Measurements from ENCODE around the gene ANKRD9. TPM values are rescaled to one million over a fixed set of nuclear protein-coding genes. Genes with fewer than 3 reads are reported as not detected.

ANKRD9 gene
- total and polyA plus RNA-seq, 2 of the 13 experiments (the other 11 are each of a cell fraction or from before 2014, with no cell fraction given) = 10.0 to 15.0 TPM

GRCh38 chr14:102538602-102539543 is 29.3 kb upstream of the ANKRD9 start (continued):
- TF ChIP-seq HDAC1 (CRISPR knock-in tag; IDR thresholded peaks at IDR 0.05) = peak; percentile 83
- no peak for TF ChIP-seq ZMAT5 (CRISPR knock-in tag; IDR thresholded peaks at IDR 0.05; ENCODE audit: borderline replicate concordance, low read depth)
- TF ChIP-seq SP5 (CRISPR knock-in tag; IDR thresholded peaks at IDR 0.05; ENCODE audit: borderline replicate concordance, low read depth) = peak; percentile 39; the same call in 1 of the 2 replicates
- peak; percentile 62; the same call in 1 of the 2 replicates for TF ChIP-seq UBTF (CRISPR knock-in tag; IDR thresholded peaks at IDR 0.05)
- peak; percentile 58 for TF ChIP-seq DRAP1 (CRISPR knock-in tag; IDR thresholded peaks at IDR 0.05)
- no peak for TF ChIP-seq ZNF775 (CRISPR knock-in tag; IDR thresholded peaks at IDR 0.05; ENCODE audit: borderline replicate concordance)
- peak; percentile 83; the same call in 1 of the 2 replicates for TF ChIP-seq ZNF558 (CRISPR knock-in tag; IDR thresholded peaks at IDR 0.05; ENCODE audit: borderline replicate concordance)
- peak; percentile 94 for TF ChIP-seq GABPB1 (CRISPR knock-in tag; IDR thresholded peaks at IDR 0.05)
- peak; percentile 34; the same call in 1 of the 2 replicates for TF ChIP-seq ZNF740 (CRISPR knock-in tag; IDR thresholded peaks at IDR 0.05)
- TF ChIP-seq ZNF281 (CRISPR knock-in tag; IDR thresholded peaks at IDR 0.05; ENCODE audit: borderline replicate concordance) = peak; percentile 52; the same call in 1 of the 2 replicates
- TF ChIP-seq CBFB (CRISPR knock-in tag; IDR thresholded peaks at IDR 0.05) = 0 out of 2 replicates have a peak, but pooled peaks have one; percentile 43
- TF ChIP-seq ZNF256 (CRISPR knock-in tag; conservative IDR thresholded peaks at IDR 0.05) = no peak
- peak; percentile 29; the same call in 1 of the 2 replicates for TF ChIP-seq ZNF704 (CRISPR knock-in tag; IDR thresholded peaks at IDR 0.05; ENCODE audit: borderline replicate concordance)
- TF ChIP-seq E2F2 (CRISPR knock-in tag; IDR thresholded peaks at IDR 0.05; ENCODE audit: borderline replicate concordance) = no peak
- TF ChIP-seq XRCC5 (optimal IDR thresholded peaks at IDR 0.05; ENCODE audit: low read length) = peak; percentile 11
